Endothelial cell of umbilical vein (primary cell): Measurements from ENCODE around the gene IL1RL1. TPM values are rescaled to one million over a fixed set of nuclear protein-coding genes. Genes with fewer than 3 reads are reported as not detected.

Source experiments
- BruUV-seq: library from RNA; stranded (reverse); fragments of 400-500 nt; replicated peaks from 2 replicates; lab custom pipeline; 2021; lab: Mats Ljungman, UMichigan
- CTCF ChIA-PET: fragments of 300-600, 350-600 bp; sonication (Branson Sonifier 250); formaldehyde crosslinking; loops from one replicate; lab custom pipeline; 2021; ENCODE audit warnings: antibody characterized with exemption, inconsistent platforms; lab: Charles Lee
- POLR2A ChIA-PET: fragments of 300-600, 350-600 bp; sonication (Branson Sonifier 250); formaldehyde crosslinking; loops from one replicate; lab custom pipeline; 2021; ENCODE audit warnings: antibody characterized with exemption, inconsistent platforms; lab: Charles Lee
- DNase-seq: peaks from one replicate; pipeline ENCODE4 v3.0.0-alpha.2; 2011; ENCODE audit warnings: low read depth, low spot score
- FAIRE-seq: peaks from 2 replicates; lab custom pipeline; 2011; peaks lifted over from hg19 to GRCh38; lab: Jason Lieb, UNC
- H2AFZ ChIP-seq: 2 replicates; pipeline ENCODE4 v1.6.0; 2012; ENCODE audit warnings: low read depth, low read length, control low read depth, inconsistent platforms
- H3K27ac ChIP-seq: 2 replicates; pipeline ENCODE4 v1.5.1; 2011; ENCODE audit warnings: low read depth, mild to moderate bottlenecking, control low read depth, low read length, moderate library complexity; ENCODE audit not compliant: insufficient read depth
- H3K27me3 ChIP-seq, 2 experiments: 2 replicates each; pipeline versions ENCODE4 v1.6.0 to v1.6.1; 2011; ENCODE audit warnings: low read length in 2 of 2, mixed read lengths in 1 of 2; ENCODE audit not compliant: control insufficient read depth in 2 of 2, insufficient read depth in 2 of 2
- H3K36me3 ChIP-seq, 2 experiments: 2 replicates in 1 of 2; 3 replicates in 1 of 2; pipeline ENCODE4 v1.5.1; 2011; ENCODE audit warnings: low read length in 2 of 2, mild to moderate bottlenecking in 1 of 2, moderate library complexity in 1 of 2; ENCODE audit not compliant: control insufficient read depth in 2 of 2, insufficient read depth in 2 of 2; ENCODE audit errors: extremely low read depth in 1 of 2
- H3K4me1 ChIP-seq: 3 replicates; pipeline ENCODE4 v1.5.1; 2011; ENCODE audit warnings: mild to moderate bottlenecking, low read length; ENCODE audit not compliant: control insufficient read depth, insufficient read depth; ENCODE audit errors: extremely low read depth
- H3K4me2 ChIP-seq: 2 replicates; pipeline ENCODE4 v1.6.1; 2011; ENCODE audit warnings: low read length, control low read depth, mixed read lengths; ENCODE audit not compliant: insufficient read depth
- H3K4me3 ChIP-seq, 3 experiments: fragments of 200-600 bp in 1 of 3; sonication (generic), shearing (Covaris generic) in 1 of 3; replicated peaks in 1 of 3; 2 replicates each; pipeline ENCODE4 v1.5.1; 2011 to 2016; ENCODE audit warnings: control low read depth in 3 of 3, low read length in 3 of 3, mild to moderate bottlenecking in 2 of 3, inconsistent platforms in 1 of 3, low read depth in 1 of 3, moderate library complexity in 1 of 3; ENCODE audit not compliant: insufficient read depth in 1 of 3
- H3K79me2 ChIP-seq: 2 replicates; pipeline ENCODE4 v1.6.0; 2012; ENCODE audit warnings: low read length, inconsistent platforms; ENCODE audit not compliant: control insufficient read depth, insufficient read depth
- H3K9ac ChIP-seq: replicated peaks from 2 replicates; pipeline ENCODE3; 2011; ENCODE audit warnings: low read length, control low read depth; ENCODE audit not compliant: insufficient read depth; ENCODE audit errors: extremely low read depth
- H3K9me1 ChIP-seq: replicated peaks from 3 replicates; pipeline ENCODE4 v1.6.0; 2011; ENCODE audit warnings: mild to moderate bottlenecking, low read length; ENCODE audit not compliant: control insufficient read depth, insufficient read depth; ENCODE audit errors: extremely low read depth
- H3K9me3 ChIP-seq: replicated peaks from 2 replicates; pipeline ENCODE4 v1.5.1; 2012; ENCODE audit warnings: low read length, inconsistent platforms; ENCODE audit not compliant: control insufficient read depth, insufficient read depth
- H4K20me1 ChIP-seq: replicated peaks from 2 replicates; pipeline ENCODE3; 2011; ENCODE audit warnings: mild to moderate bottlenecking, low read length; ENCODE audit not compliant: control insufficient read depth, insufficient read depth; ENCODE audit errors: extremely low read depth
- CTCF ChIP-seq, 2 donors: IDR thresholded peaks; 1 replicate in 1 of 2; 2 replicates in 1 of 2; pipeline ENCODE4 v1.5.1; 2011; ENCODE audit warnings: low read length in 2 of 2, mild to moderate bottlenecking in 2 of 2, moderate library complexity in 2 of 2, control low read depth in 1 of 2, inconsistent platforms in 1 of 2, low read depth in 1 of 2; ENCODE audit not compliant: insufficient read depth in 1 of 2; ENCODE audit errors: extremely low read depth in 1 of 2
- EZH2 ChIP-seq: IDR thresholded peaks from 2 replicates; pipeline ENCODE4 v1.6.1; 2012; ENCODE audit warnings: borderline replicate concordance, low read depth, mild to moderate bottlenecking, moderate library complexity, low read length, inconsistent platforms; ENCODE audit not compliant: severe bottlenecking
- FOS ChIP-seq: IDR thresholded peaks from 2 replicates; pipeline ENCODE4 v1.6.1; 2011; ENCODE audit warnings: mild to moderate bottlenecking, low read length, moderate library complexity, borderline replicate concordance; ENCODE audit not compliant: insufficient read depth
- GATA2 ChIP-seq: IDR thresholded peaks from 2 replicates; pipeline ENCODE4 v1.7.0; 2011; ENCODE audit warnings: low read depth, mild to moderate bottlenecking, moderate library complexity, mixed read lengths, low read length; ENCODE audit not compliant: insufficient read length, insufficient read depth
- JUN ChIP-seq: IDR thresholded peaks from 2 replicates; pipeline ENCODE4 v1.6.1; 2011; ENCODE audit warnings: borderline replicate concordance, low read depth; ENCODE audit not compliant: insufficient read length, insufficient read depth
- MYC ChIP-seq: IDR thresholded peaks from one replicate; pipeline ENCODE4 v1.6.1; 2011; ENCODE audit warnings: mild to moderate bottlenecking, low read depth, low read length
- POLR2A ChIP-seq: IDR thresholded peaks from 2 replicates; pipeline ENCODE4 v1.6.1; 2012; ENCODE audit warnings: low read depth, mild to moderate bottlenecking, control low read depth, low read length
- POLR2AphosphoS5 ChIP-seq: IDR thresholded peaks from 2 replicates; pipeline ENCODE4 v1.6.1; 2012; ENCODE audit warnings: low read depth, mild to moderate bottlenecking, control low read depth, low read length, moderate library complexity; ENCODE audit not compliant: insufficient read depth
- dilution Hi-C: fragments of 300-500 bp; cut with MboI; formaldehyde crosslinking; loops from one replicate; pipeline ENCODE4 v1.15.0; 2019; ENCODE audit warnings: low sequenced_read_pairs; ENCODE audit not compliant: extremely low pct_ligation_motif_present
- intact Hi-C: fragments of 100-400 bp; cut with micrococcal nuclease; formaldehyde crosslinking; loops from one replicate; pipeline ENCODE4 v1.10.0; 2022
- polyA plus RNA-seq, 4 experiments: library from polyadenylated mRNA; depleted of rRNA in 3 of 4; stranded (reverse) in 3 of 4; unstranded in 1 of 4; fragments of >200 nt; gene quantifications; 2 replicates each; pipeline versions ENCODE4 v1.2.1 to v1.2.3, GENCODE V29; 2011 to 2012; ENCODE audit warnings: missing spikeins in 1 of 4
- total RNA-seq: library from RNA; stranded (reverse); gene quantifications from 2 replicates; pipeline ENCODE4 v1.2.3, GENCODE V29; 2021
- TF ChIP-seq, protein P1 (sequence below): IDR thresholded peaks from 2 replicates; pipeline ENCODE4 v1.6.1; 2011; ENCODE audit not compliant: insufficient read depth, insufficient read length

IL1RL1 gene
- total and polyA plus RNA-seq, 2 donors (not counting 3 experiments of a cell fraction or from before 2014, with no cell fraction given): 32.2 to 44.0 TPM

DNA sequence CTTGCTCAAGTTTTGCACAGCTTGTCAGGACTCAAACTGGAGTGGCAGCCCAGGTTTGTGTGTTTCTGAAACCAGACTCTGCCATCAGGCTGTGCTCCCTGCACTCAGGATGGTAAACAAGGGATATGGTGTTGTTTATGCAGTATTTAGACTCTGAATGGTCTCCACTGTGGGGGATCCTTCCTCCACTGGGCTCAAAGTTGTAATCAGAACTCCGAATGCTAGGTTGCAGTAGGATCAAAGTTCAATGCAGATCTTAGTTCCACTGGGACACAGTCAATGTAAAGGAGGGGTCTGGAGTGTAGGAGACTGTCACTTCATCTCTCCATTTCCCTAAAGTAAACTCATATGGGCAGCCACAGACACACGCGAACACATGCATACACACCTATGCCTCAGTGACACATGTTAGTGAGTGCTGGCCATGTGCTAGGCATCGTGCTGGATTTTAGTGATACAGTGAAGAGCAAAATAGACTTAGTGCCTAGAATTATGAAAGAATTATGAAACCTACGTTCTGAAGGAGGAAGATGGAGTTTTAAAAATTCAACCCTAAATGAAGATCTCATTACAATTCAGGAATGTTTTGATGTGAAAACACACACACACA lies 50.4 kb downstream of the IL1RL1 start:
- intact Hi-C loops (no loop called here), dilution Hi-C loops (no loop called here)
- ChIA-PET POLR2A (no interaction called here), CTCF (interaction anchor here (2.5 kb wide), 1 partner anchor 81 kb away, joined by 6 read pairs; no protein-coding TSS in a partner anchor)
- no peaks in the 10 kb centered on the region for H3K79me2 ChIP-seq
- DNase-seq (no peak), FAIRE-seq (no peak)
- H3K36me3 ChIP-seq: no peaks in the 10 kb centered on the region
- no peak overlapping the region for H3K9ac ChIP-seq
- no peak overlapping the region for H3K4me2 ChIP-seq
- no peaks in the 10 kb centered on the region for H3K9me1 ChIP-seq
- H3K4me1 ChIP-seq: no peaks in the 10 kb centered on the region
- TF ChIP-seq EZH2 (no peak), JUN (no peak), GATA2 (no peak), CTCF (IDR thresholded peaks at IDR 0.05; ENCODE audit: extremely low read depth in 1 of 2, insufficient read depth in 1 of 2, low read depth in 1 of 2, low read length in 2 of 2) (no peak), FOS (no peak), MYC (no peak), POLR2A (no peak), POLR2AphosphoS5 (no peak)
- TF ChIP-seq, protein P1, sequence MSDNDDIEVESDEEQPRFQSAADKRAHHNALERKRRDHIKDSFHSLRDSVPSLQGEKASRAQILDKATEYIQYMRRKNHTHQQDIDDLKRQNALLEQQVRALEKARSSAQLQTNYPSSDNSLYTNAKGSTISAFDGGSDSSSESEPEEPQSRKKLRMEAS: no peak
- no peak overlapping the region for H3K4me3 ChIP-seq
- no peak overlapping the region for H3K27ac ChIP-seq
- H2AFZ ChIP-seq: no peak overlapping the region
- BruUV-seq: no TSS peak
- H3K27me3 ChIP-seq: no peaks in the 10 kb centered on the region
- no peaks in the 10 kb centered on the region for H4K20me1 ChIP-seq
- H3K9me3 ChIP-seq: peaks cover 3% of the 10 kb centered on the region
